Astrocyte (in vitro differentiated cells and primary cell): Measurements from ENCODE around the gene BRSK1. TPM values are rescaled to one million over a fixed set of nuclear protein-coding genes. Genes with fewer than 3 reads are reported as not detected.

ENCODE experiments used
- DNase-seq: peaks from one replicate; pipeline ENCODE4 v3.0.0-alpha.2; 2010; ENCODE audit warnings: low read depth
- FAIRE-seq: peaks from 2 replicates; lab custom pipeline; 2011; peaks lifted over from hg19 to GRCh38; lab: Jason Lieb, UNC
- H2AFZ ChIP-seq: 2 replicates; pipeline ENCODE4 v1.6.0; 2012; ENCODE audit warnings: low read depth, low read length, inconsistent platforms
- H3K27ac ChIP-seq: 2 replicates; pipeline ENCODE4 v1.5.1; 2011; ENCODE audit warnings: low read depth, low read length, inconsistent platforms
- H3K27me3 ChIP-seq: 2 replicates; pipeline ENCODE4 v1.6.0; 2011; ENCODE audit warnings: low read length, inconsistent platforms; ENCODE audit not compliant: insufficient read depth
- H3K36me3 ChIP-seq: 2 replicates; pipeline ENCODE4 v1.5.1; 2011; ENCODE audit warnings: low read length, inconsistent platforms; ENCODE audit not compliant: insufficient read depth
- H3K4me1 ChIP-seq: 2 replicates; pipeline ENCODE4 v1.5.1; 2011; ENCODE audit warnings: low read length, inconsistent platforms; ENCODE audit not compliant: insufficient read depth
- H3K4me2 ChIP-seq: 2 replicates; pipeline ENCODE4 v1.6.0; 2012; ENCODE audit warnings: low read length, inconsistent platforms
- H3K4me3 ChIP-seq: 2 replicates; pipeline ENCODE4 v1.5.1; 2011; ENCODE audit warnings: low read depth, mild to moderate bottlenecking, low read length, inconsistent platforms; ENCODE audit not compliant: insufficient read depth
- H3K79me2 ChIP-seq: 2 replicates; pipeline ENCODE4 v1.6.0; 2012; ENCODE audit warnings: mild to moderate bottlenecking, low read length, inconsistent platforms; ENCODE audit not compliant: insufficient read depth
- H3K9ac ChIP-seq: 2 replicates; pipeline ENCODE4 v1.6.0; 2012; ENCODE audit warnings: mild to moderate bottlenecking, low read length, inconsistent platforms
- H3K9me3 ChIP-seq: 2 replicates; pipeline ENCODE4 v1.5.1; 2012; ENCODE audit warnings: low read depth, mild to moderate bottlenecking, low read length, inconsistent platforms; ENCODE audit not compliant: insufficient read depth
- H4K20me1 ChIP-seq: 2 replicates; pipeline ENCODE4 v1.6.0; 2012; ENCODE audit warnings: low read length, inconsistent platforms; ENCODE audit not compliant: insufficient read depth
- H3K27ac Mint-ChIP-seq: one replicate; pipeline ENCODE4 v1.8.0; 2021; ENCODE audit warnings: mild to moderate bottlenecking, mixed read lengths; ENCODE audit not compliant: unreplicated experiment
- H3K27me3 Mint-ChIP-seq: one replicate; pipeline ENCODE4 v1.8.0; 2021; ENCODE audit warnings: low read depth, mixed read lengths; ENCODE audit not compliant: unreplicated experiment
- H3K36me3 Mint-ChIP-seq: one replicate; pipeline ENCODE4 v1.8.0; 2021; ENCODE audit warnings: low read depth, mixed read lengths; ENCODE audit not compliant: unreplicated experiment
- H3K4me1 Mint-ChIP-seq: one replicate; pipeline ENCODE4 v1.8.0; 2021; ENCODE audit warnings: low read depth, mixed read lengths; ENCODE audit not compliant: unreplicated experiment
- H3K4me3 Mint-ChIP-seq: one replicate; pipeline ENCODE4 v1.8.0; 2021; ENCODE audit warnings: mild to moderate bottlenecking, moderate library complexity, mixed read lengths; ENCODE audit not compliant: unreplicated experiment
- H3K9me3 Mint-ChIP-seq: one replicate; pipeline ENCODE4 v1.8.0; 2021; ENCODE audit warnings: mild to moderate bottlenecking, mixed read lengths; ENCODE audit not compliant: unreplicated experiment
- EZH2 ChIP-seq: IDR thresholded peaks from 2 replicates; pipeline ENCODE4 v1.6.1; 2012; ENCODE audit warnings: mild to moderate bottlenecking, low read length, inconsistent platforms; ENCODE audit not compliant: insufficient read depth
- total RNA-seq: library from RNA; stranded (reverse); gene quantifications from 2 replicates; pipeline ENCODE4 v1.2.1, GENCODE V29; 2021
- TF ChIP-seq, protein P1 (sequence below): IDR thresholded peaks from 2 replicates; pipeline ENCODE4 v1.5.1; 2011; ENCODE audit warnings: low read depth, mild to moderate bottlenecking, inconsistent platforms, low read length, moderate library complexity; ENCODE audit not compliant: insufficient read depth

The BRSK1 gene
- total RNA-seq, 1 donor from 2014 or later, result 18.8 TPM

DNA sequence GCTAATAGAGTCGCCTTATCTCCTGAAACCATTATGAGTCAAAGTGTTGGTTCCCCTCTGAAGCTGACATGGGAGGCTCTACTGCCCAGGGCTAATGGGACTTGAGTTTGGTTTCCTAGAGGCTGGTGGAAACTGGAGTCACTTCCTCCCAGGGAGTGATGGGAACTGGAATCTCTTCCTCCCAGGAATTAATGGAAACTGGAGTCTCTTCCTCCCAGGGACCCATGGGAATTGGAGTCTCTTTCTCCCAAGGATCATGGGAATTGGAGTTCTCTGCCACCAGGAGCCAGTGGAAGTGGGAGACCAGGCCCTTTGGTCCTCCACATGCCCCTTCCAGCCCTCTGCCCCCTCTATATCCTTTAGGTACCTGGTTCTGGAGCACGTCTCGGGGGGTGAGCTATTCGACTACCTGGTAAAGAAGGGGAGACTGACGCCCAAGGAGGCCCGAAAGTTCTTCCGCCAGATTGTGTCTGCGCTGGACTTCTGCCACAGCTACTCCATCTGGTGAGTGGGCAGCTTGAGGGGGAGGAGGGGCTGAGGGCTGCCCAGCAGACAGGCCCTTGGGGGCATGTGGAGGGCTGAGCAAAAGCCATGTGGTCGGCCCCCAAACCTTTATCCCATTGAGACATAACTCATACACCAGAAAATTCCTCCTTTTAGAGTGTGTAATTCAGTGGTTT is 5.5 kb downstream of the BRSK1 start:
- Histone ChIP-seq H4K20me1 (no peaks in the 10 kb centered on the region), H3K9ac (no peak overlapping the region), H3K4me2 (no peak overlapping the region), H3K27me3 (no peaks in the 10 kb centered on the region), H3K4me3 (no peak overlapping the region), H3K79me2 (peaks cover 8% of the 10 kb centered on the region), H3K36me3 (no peaks in the 10 kb centered on the region), H3K4me1 (peaks cover 11% of the 10 kb centered on the region), H3K9me3 (no peaks in the 10 kb centered on the region), H3K27ac (no peak overlapping the region), H2AFZ (no peak overlapping the region)
- H3K27ac Mint-ChIP-seq, result no peak overlapping the region
- no peak overlapping the region for H3K4me3 Mint-ChIP-seq
- TF ChIP-seq EZH2, result no peak
- TF ChIP-seq, protein P1, sequence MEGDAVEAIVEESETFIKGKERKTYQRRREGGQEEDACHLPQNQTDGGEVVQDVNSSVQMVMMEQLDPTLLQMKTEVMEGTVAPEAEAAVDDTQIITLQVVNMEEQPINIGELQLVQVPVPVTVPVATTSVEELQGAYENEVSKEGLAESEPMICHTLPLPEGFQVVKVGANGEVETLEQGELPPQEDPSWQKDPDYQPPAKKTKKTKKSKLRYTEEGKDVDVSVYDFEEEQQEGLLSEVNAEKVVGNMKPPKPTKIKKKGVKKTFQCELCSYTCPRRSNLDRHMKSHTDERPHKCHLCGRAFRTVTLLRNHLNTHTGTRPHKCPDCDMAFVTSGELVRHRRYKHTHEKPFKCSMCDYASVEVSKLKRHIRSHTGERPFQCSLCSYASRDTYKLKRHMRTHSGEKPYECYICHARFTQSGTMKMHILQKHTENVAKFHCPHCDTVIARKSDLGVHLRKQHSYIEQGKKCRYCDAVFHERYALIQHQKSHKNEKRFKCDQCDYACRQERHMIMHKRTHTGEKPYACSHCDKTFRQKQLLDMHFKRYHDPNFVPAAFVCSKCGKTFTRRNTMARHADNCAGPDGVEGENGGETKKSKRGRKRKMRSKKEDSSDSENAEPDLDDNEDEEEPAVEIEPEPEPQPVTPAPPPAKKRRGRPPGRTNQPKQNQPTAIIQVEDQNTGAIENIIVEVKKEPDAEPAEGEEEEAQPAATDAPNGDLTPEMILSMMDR, result no peak
- H3K36me3 Mint-ChIP-seq, result no peaks in the 10 kb centered on the region
- no peaks in the 10 kb centered on the region for H3K4me1 Mint-ChIP-seq
- H3K27me3 Mint-ChIP-seq, result no peaks in the 10 kb centered on the region
- FAIRE-seq, result no peak
- DNase-seq, result no peak
- no peaks in the 10 kb centered on the region for H3K9me3 Mint-ChIP-seq

DNA sequence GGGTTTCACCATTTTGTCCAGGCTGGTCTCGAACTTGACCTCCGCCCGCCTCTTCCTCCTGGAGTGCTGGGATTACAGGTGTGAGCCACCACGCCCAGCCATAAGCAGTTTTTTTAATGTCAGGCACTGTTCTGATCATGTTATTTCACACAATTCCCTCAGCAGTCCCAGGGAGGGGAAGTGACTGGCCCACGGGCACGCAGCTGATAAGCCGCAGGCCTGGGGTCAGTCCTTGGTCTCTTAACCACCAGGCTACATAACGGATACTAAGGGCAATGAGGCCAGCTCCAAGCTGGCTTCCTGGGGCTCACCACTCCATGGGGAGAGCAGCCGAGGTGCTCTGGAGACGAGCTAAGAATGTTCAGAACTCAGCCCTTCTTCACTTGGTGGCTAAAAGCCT is 13.5 kb downstream of the BRSK1 start:
- no peaks in the 10 kb centered on the region for H3K27me3 ChIP-seq
- H3K4me3 ChIP-seq, result no peak overlapping the region
- DNase-seq (no peak), FAIRE-seq (no peak)
- no peak for TF ChIP-seq EZH2
- TF ChIP-seq, protein P1, result no peak
- no peaks in the 10 kb centered on the region for H3K4me1 Mint-ChIP-seq
- H3K4me2 ChIP-seq, result no peak overlapping the region
- no peak overlapping the region for H3K9ac ChIP-seq
- H3K36me3 Mint-ChIP-seq, result peaks cover 3% of the 10 kb centered on the region
- H2AFZ ChIP-seq, result no peak overlapping the region
- no peaks in the 10 kb centered on the region for H3K79me2 ChIP-seq
- no peaks in the 10 kb centered on the region for H3K9me3 ChIP-seq
- no peaks in the 10 kb centered on the region for H4K20me1 ChIP-seq
- H3K4me1 ChIP-seq, result peaks cover 4% of the 10 kb centered on the region
- no peak overlapping the region for H3K27ac ChIP-seq
- no peaks in the 10 kb centered on the region for H3K27me3 Mint-ChIP-seq
- peaks cover 2% of the 10 kb centered on the region for H3K36me3 ChIP-seq
- H3K27ac Mint-ChIP-seq, result no peak overlapping the region
- H3K4me3 Mint-ChIP-seq, result no peak overlapping the region
- H3K9me3 Mint-ChIP-seq, result no peaks in the 10 kb centered on the region

DNA sequence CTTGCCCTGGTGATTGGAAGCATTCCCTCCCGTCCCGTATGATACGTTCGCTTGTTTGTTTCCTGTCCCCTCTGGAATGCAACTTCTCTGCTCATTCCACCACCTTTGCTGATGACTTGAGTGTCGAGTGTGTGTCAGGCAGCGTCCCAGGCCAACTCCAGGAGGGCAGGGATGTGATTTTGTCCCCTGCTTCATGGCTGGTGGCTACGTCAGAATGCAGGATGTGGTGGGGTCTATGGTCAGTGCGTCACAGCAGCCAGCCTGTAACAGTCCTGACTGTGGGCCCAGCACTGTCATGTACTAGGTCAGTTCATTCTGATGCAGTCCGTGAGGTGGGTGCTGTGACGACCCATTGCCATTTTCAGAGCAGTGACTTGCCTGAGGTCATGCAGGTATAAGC is 16.2 kb downstream of the BRSK1 start:
- no peak for FAIRE-seq
- TF ChIP-seq, protein P1, result no peak
- no peak for TF ChIP-seq EZH2
- no peak overlapping the region for H2AFZ ChIP-seq
- H3K4me1 ChIP-seq, result peaks cover 4% of the 10 kb centered on the region
- no peak overlapping the region for H3K4me3 ChIP-seq
- no peak overlapping the region for H3K27ac ChIP-seq
- Mint-ChIP-seq H3K4me1 (no peaks in the 10 kb centered on the region), H3K9me3 (no peaks in the 10 kb centered on the region), H3K4me3 (no peak overlapping the region), H3K27me3 (no peaks in the 10 kb centered on the region), H3K27ac (no peak overlapping the region), H3K36me3 (peaks cover 13% of the 10 kb centered on the region)
- H3K9me3 ChIP-seq, result no peaks in the 10 kb centered on the region
- H3K36me3 ChIP-seq, result peaks cover 10% of the 10 kb centered on the region
- no peak overlapping the region for H3K9ac ChIP-seq
- H3K4me2 ChIP-seq, result no peak overlapping the region
- H4K20me1 ChIP-seq, result no peaks in the 10 kb centered on the region
- H3K27me3 ChIP-seq, result no peaks in the 10 kb centered on the region
- no peak for DNase-seq
- H3K79me2 ChIP-seq, result no peaks in the 10 kb centered on the region
